ENCODE data around the gene MAGEE2. TPM values are rescaled to one million over a fixed set of nuclear protein-coding genes. Genes with fewer than 3 reads are reported as not detected.
"Not testable (repeated sequence)": the region's sequence is repeated elsewhere in the genome, so short reads cannot be mapped to it uniquely, and the experiment has no call there.

The MAGEE2 gene, protein sequence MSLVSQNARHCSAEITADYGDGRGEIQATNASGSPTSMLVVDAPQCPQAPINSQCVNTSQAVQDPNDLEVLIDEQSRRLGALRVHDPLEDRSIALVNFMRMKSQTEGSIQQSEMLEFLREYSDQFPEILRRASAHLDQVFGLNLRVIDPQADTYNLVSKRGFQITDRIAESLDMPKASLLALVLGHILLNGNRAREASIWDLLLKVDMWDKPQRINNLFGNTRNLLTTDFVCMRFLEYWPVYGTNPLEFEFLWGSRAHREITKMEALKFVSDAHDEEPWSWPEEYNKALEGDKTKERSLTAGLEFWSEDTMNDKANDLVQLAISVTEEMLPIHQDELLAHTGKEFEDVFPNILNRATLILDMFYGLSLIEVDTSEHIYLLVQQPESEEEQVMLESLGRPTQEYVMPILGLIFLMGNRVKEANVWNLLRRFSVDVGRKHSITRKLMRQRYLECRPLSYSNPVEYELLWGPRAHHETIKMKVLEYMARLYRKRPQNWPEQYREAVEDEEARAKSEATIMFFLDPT
- total RNA-seq (not detected), polyA plus RNA-seq (under 0.01 TPM)
- long read RNA-seq, donor 1 = 0 reads
- long read RNA-seq, donor 2 = 0 reads
- long read RNA-seq, donor 3 = 0 reads
- long read RNA-seq, donor 4 = 0 reads
- long read RNA-seq, donor 5, partial matches to known transcripts = 0 of 2 reads
- long read RNA-seq, donor 5, other reads (novel, unspliced or antisense) = 0 of 2 reads
- long read RNA-seq, donor 6 = 0 reads
- long read RNA-seq, donor 7 = 0 reads
- long read RNA-seq, donor 8 = 0 reads
- long read RNA-seq, donor 9 = 0 reads
- long read RNA-seq, donor 10 = 0 reads

DNA sequence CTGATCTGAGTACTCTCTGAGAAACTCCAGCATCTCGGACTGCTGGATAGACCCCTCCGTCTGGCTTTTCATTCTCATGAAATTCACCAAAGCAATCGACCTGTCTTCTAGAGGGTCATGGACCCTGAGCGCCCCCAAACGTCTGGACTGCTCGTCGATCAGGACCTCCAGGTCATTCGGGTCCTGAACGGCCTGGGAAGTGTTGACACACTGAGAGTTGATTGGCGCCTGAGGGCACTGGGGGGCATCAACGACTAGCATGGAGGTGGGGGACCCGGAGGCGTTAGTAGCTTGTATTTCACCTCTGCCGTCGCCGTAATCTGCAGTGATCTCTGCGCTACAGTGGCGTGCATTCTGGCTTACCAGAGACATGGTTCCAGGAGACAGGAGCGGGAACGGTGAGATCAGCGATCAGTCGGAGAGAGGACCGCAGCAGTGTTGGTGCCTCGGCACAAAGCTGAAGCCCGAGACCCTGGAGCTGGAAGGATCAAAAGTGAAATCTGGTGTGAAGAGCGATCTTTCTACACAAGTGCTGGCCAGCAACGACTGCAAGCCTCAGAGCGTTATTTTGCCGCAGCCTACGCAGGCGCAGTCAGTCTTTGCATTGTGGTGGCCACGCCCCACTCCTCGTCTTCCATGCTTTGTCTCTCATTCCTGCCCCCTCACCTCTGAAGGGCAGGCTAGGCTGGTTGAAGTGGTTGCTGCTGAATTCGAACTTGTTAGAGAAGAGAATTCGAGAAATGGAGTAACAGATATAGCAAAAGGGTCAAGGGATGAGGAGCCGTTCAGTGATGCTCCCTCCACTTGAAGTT lies at the start of gene MAGEE2:
Gene MAGEE2 (minus strand): TSS at position 575 of the 812 bp plus-strand sequence. CDS start 203 bp downstream, at position 372.
- Histone ChIP-seq H3K27me3 (ENCODE audit: control insufficient read depth in 2 of 2, insufficient read depth in 1 of 2, low read length in 1 of 2) (no peaks in the 10 kb centered on the region), H3K36me3 (ENCODE audit: control insufficient read depth in 2 of 2, insufficient read depth in 2 of 2, low read length in 1 of 2) (no peaks in the 10 kb centered on the region), H3K27ac (ENCODE audit: low read depth in 1 of 2, low read length in 1 of 2) (no peak within 1 kb of the TSS), H3K9me3 (ENCODE audit: control insufficient read depth in 2 of 2, insufficient read depth in 1 of 2, low read length in 1 of 2) (no peaks in the 10 kb centered on the region), H3K4me1 (ENCODE audit: control insufficient read depth in 2 of 2, insufficient read depth in 2 of 2, low read length in 2 of 2) (no peaks in the 10 kb centered on the region), H3K4me3 (ENCODE audit: low read length in 2 of 2) (no peak within 1 kb of the TSS)
- WGBS = 16% methylated on average over 36 of the region's 36 CpGs
- DNase-seq (ENCODE audit: low read depth in 6 of 9, low spot score in 9 of 9) = no peak

DNA sequence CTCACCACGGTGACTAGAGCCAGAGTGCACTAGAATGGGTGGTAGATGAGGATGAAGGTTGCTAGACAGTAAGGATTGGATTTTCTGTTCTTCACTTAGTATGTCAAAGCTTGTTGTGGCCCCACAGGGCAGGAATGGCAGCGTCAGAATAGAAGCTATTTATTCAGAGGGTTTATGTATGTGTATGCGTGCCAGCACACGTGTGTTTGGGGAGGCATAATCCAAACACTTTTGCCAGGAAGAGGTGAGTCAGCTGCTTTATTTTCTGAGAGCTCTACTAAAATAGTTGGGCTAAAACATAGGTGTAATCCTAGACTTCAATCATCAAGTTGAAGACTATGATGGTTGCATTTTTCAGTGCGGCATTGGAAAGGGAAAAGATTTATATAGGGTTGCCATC lies 1.2 kb upstream of the MAGEE2 start:
- no peak for DNase-seq (ENCODE audit: low read depth in 6 of 9, low spot score in 9 of 9)
- Histone ChIP-seq H3K27ac (ENCODE audit: low read depth in 1 of 2, low read length in 1 of 2) (no peak overlapping the region), H3K27me3 (ENCODE audit: control insufficient read depth in 2 of 2, insufficient read depth in 1 of 2, low read length in 1 of 2) (no peaks in the 10 kb centered on the region), H3K4me3 (ENCODE audit: low read length in 2 of 2) (no peak overlapping the region), H3K9me3 (ENCODE audit: control insufficient read depth in 2 of 2, insufficient read depth in 1 of 2, low read length in 1 of 2) (peaks cover 0 to under 1% of the 10 kb centered on the region in 2 donors), H3K4me1 (ENCODE audit: control insufficient read depth in 2 of 2, insufficient read depth in 2 of 2, low read length in 2 of 2) (no peaks in the 10 kb centered on the region), H3K36me3 (ENCODE audit: control insufficient read depth in 2 of 2, insufficient read depth in 2 of 2, low read length in 1 of 2) (no peaks in the 10 kb centered on the region)
- WGBS = 91% methylated on average over 5 of the region's 5 CpGs

DNA sequence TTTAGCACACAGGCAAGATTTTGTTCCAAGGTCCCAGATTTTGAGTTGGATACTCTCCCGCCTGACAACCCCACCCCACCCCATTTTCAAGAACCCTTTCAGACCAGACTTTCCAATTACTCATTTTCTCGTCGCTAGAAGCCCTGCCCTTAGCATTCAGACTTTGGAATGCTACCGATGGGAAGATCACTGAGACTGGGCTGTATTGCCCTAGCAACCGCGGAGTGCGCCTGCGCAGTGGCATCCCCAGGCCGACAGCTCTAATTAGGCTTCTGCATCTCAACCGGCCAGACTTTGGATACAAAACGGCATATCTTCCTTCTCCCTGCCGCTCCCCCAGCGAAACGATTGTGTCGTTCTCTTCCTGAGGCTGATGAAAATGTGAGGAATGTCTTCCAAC lies 3.4 kb downstream of the MAGEE2 start:
- DNase-seq (ENCODE audit: low read depth in 6 of 9, low spot score in 9 of 9) = no peak
- Histone ChIP-seq H3K4me3 (ENCODE audit: low read length in 2 of 2) (no peak overlapping the region), H3K27me3 (ENCODE audit: control insufficient read depth in 2 of 2, insufficient read depth in 1 of 2, low read length in 1 of 2) (no peaks in the 10 kb centered on the region), H3K9me3 (ENCODE audit: control insufficient read depth in 2 of 2, insufficient read depth in 1 of 2, low read length in 1 of 2) (no peaks in the 10 kb centered on the region), H3K36me3 (ENCODE audit: control insufficient read depth in 2 of 2, insufficient read depth in 2 of 2, low read length in 1 of 2) (no peaks in the 10 kb centered on the region), H3K27ac (ENCODE audit: low read depth in 1 of 2, low read length in 1 of 2) (no peak overlapping the region), H3K4me1 (ENCODE audit: control insufficient read depth in 2 of 2, insufficient read depth in 2 of 2, low read length in 2 of 2) (no peaks in the 10 kb centered on the region)
- WGBS = 45% methylated on average over 15 of the region's 15 CpGs

DNA sequence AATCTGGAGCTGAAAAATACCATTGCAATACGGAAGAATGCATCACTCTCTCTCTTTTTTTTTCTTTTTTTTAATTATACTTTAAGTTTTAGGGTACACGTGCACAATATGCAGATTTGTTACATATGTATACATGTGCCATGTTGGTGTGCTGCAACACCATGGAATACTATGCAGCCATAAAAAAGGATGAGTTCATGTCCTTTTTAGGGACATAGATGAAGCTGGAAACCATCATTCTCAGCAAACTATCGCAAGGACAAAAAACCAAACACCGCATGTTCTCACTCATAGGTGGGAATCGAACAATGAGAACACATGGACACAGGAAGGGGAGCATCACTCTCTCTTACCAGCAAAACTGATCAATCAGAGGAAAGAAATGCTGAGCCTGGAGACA lies 17.0 kb downstream of the MAGEE2 start:
- H3K27ac ChIP-seq (ENCODE audit: low read depth in 1 of 2, low read length in 1 of 2); DNase-seq (ENCODE audit: low read depth in 6 of 9, low spot score in 9 of 9); H3K36me3 ChIP-seq (ENCODE audit: control insufficient read depth in 2 of 2, insufficient read depth in 2 of 2, low read length in 1 of 2); H3K4me3 ChIP-seq (ENCODE audit: low read length in 2 of 2); H3K27me3 ChIP-seq (ENCODE audit: control insufficient read depth in 2 of 2, insufficient read depth in 1 of 2, low read length in 1 of 2); H3K9me3 ChIP-seq (ENCODE audit: control insufficient read depth in 2 of 2, insufficient read depth in 1 of 2, low read length in 1 of 2); H3K4me1 ChIP-seq (ENCODE audit: control insufficient read depth in 2 of 2, insufficient read depth in 2 of 2, low read length in 2 of 2): not testable (repeated sequence)
- 93% methylated on average over 4 of the region's 5 CpGs for WGBS

DNA sequence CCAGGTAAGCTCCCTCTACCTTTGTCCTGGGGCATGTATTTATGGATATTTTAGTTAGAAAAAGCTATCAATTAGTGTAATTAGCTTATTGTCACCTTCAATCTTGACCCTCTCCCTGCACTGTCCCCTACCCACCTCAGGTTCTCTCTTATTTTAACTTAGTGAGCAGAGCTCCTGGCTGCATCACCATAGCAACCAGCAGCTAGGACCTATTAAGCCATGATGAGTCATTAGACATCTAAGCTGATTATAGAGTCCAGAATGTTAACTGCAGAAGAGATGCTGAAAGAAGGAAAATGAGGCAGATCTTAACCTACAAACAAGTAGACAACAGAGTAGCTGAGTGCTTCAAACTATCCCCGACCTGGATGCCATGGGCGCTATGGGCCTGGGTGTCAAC lies 36.6 kb downstream of the MAGEE2 start:
- Histone ChIP-seq H3K4me3 (ENCODE audit: low read length in 2 of 2) (no peak overlapping the region), H3K4me1 (ENCODE audit: control insufficient read depth in 2 of 2, insufficient read depth in 2 of 2, low read length in 2 of 2) (no peaks in the 10 kb centered on the region), H3K27me3 (ENCODE audit: control insufficient read depth in 2 of 2, insufficient read depth in 1 of 2, low read length in 1 of 2) (no peaks in the 10 kb centered on the region), H3K9me3 (ENCODE audit: control insufficient read depth in 2 of 2, insufficient read depth in 1 of 2, low read length in 1 of 2) (no peaks in the 10 kb centered on the region), H3K27ac (ENCODE audit: low read depth in 1 of 2, low read length in 1 of 2) (no peak overlapping the region), H3K36me3 (ENCODE audit: control insufficient read depth in 2 of 2, insufficient read depth in 2 of 2, low read length in 1 of 2) (no peaks in the 10 kb centered on the region)
- no peak for DNase-seq (ENCODE audit: low read depth in 6 of 9, low spot score in 9 of 9)
- WGBS = 98% methylated on average over 2 of the region's 2 CpGs

DNA sequence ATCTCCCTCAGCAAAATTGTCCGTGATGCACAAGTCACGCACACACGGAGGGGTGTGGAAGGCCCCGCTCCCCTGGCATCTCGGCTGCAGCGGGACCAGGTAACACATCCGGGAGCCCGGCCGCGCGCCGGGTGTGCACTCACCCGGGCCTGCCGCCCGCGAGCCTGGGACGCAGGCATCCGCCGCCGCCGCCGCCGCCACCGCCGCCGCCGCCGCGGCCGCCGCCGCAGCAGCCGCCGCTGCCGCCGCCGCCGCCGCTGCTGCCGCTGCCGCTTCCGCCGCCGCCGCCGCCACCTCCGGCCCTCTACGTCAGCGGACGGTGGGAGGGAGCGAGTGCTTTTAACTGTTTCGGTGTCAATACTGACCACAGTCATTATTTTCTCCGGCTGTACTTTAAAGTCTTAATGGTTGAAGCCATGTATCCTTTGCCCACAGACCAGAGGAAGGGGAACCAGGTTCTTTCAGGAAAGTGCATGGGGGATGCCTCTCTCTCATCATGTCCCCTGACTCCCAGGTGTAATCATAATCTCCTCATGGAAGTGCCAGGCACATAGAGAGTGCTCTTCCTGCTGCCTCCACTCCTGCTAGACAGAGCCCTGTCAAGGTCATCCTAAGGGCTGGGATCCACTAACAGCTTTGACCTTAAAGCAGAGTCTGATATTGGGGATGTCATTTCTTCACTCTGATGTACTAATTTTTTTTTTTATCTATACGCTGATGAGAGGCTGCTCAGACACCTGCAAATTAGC lies 38.0 kb downstream of the MAGEE2 start:
- H3K27ac ChIP-seq (ENCODE audit: low read depth in 1 of 2, low read length in 1 of 2) = no peak overlapping the region
- no peaks in the 10 kb centered on the region for H3K9me3 ChIP-seq (ENCODE audit: control insufficient read depth in 2 of 2, insufficient read depth in 1 of 2, low read length in 1 of 2)
- no peaks in the 10 kb centered on the region for H3K4me1 ChIP-seq (ENCODE audit: control insufficient read depth in 2 of 2, insufficient read depth in 2 of 2, low read length in 2 of 2)
- H3K4me3 ChIP-seq (ENCODE audit: low read length in 2 of 2) = peak overlapping the region; percentile 5 to 42
- peak in 1 of 9 donors; percentile 1 for DNase-seq (ENCODE audit: low read depth in 6 of 9, low spot score in 9 of 9)
- no peaks in the 10 kb centered on the region for H3K27me3 ChIP-seq (ENCODE audit: control insufficient read depth in 2 of 2, insufficient read depth in 1 of 2, low read length in 1 of 2)
- H3K36me3 ChIP-seq (ENCODE audit: control insufficient read depth in 2 of 2, insufficient read depth in 2 of 2, low read length in 1 of 2) = no peaks in the 10 kb centered on the region
- 4% methylated on average over 38 of the region's 54 CpGs for WGBS
